ENCODE data around the gene ZDHHC7. TPM values are rescaled to one million over a fixed set of nuclear protein-coding genes. Genes with fewer than 3 reads are reported as not detected.
A peak's percentile ranks its signal among the peaks of the same experiment; 100 is the strongest.

The ZDHHC7 gene
- total and polyA plus RNA-seq, 9 of the 15 experiments (the other 6 are each of a cell fraction or from before 2014, with no cell fraction given) = 1.7 to 49.7 (median 37.4) TPM

DNA sequence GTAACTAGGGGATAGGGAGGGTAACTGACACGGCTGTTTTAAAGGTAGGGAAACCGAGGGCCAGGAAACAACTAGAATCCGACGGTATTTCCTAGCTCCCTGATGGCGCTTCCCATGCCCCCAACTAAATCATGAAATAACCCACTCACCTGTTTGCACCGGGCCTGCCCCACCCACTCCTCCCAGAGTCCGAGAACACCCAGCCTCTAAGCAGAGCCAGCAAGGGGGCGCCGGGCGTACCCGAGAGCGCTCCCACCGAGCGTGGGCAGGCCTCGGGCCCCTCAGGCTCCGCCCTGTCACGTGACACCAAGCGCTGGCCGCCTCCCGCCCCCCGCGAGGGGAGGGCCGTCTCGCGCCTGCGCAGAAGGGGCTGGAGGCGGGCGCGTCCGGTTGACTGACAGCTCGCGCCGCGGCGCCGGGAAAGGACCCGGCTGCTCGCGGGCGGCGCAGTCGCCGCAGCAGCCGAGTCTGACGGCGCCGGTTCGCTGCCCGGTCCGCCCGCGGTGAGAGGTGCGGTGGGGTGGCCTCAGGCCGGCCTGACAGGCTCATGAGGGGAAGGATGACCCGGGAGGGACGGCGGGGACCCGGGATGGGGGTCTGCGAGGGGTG is 16.1 kb upstream of the ZDHHC7 start, which contains the start of gene KIAA0513 (continued):
- TF ChIP-seq ZFPM2 (CRISPR knock-in tag; IDR thresholded peaks at IDR 0.05) = no peak
- TF ChIP-seq ZNF134 (CRISPR knock-in tag; conservative IDR thresholded peaks at IDR 0.05) = no peak
- TF ChIP-seq GTF2E2 (tag; IDR thresholded peaks at IDR 0.05) = peak; percentile 67; the same call in 1 of the 2 replicates
- peak; percentile 38 for TF ChIP-seq FUS (optimal IDR thresholded peaks at IDR 0.05; ENCODE audit: low read depth, low read length)
- no peak for TF ChIP-seq GTF2A2 (tag; IDR thresholded peaks at IDR 0.05)
- TF ChIP-seq BACH1 (tag; IDR thresholded peaks at IDR 0.05) = no peak
- peak; percentile 100 for TF ChIP-seq CXXC5 (CRISPR knock-in tag; IDR thresholded peaks at IDR 0.05)
- peak; percentile 51; the same call in 1 of the 2 replicates for TF ChIP-seq SMARCE1 (IDR thresholded peaks at IDR 0.05)
- TF ChIP-seq CHD4 (IDR thresholded peaks at IDR 0.05; ENCODE audit: insufficient read depth, insufficient replicate concordance, low read depth, low read length, poor library complexity, severe bottlenecking) = no peak
- TF ChIP-seq SIN3A (IDR thresholded peaks at IDR 0.05; ENCODE audit: borderline replicate concordance in 2 of 2, control insufficient read depth in 1 of 2, low read depth in 2 of 2, low read length in 2 of 2) = peak; percentile 23 to 69; a peak in 1 of 4 replicates
- no peak for TF ChIP-seq ZNF184 (CRISPR knock-in tag; IDR thresholded peaks at IDR 0.05)
- TF ChIP-seq, protein P1, sequence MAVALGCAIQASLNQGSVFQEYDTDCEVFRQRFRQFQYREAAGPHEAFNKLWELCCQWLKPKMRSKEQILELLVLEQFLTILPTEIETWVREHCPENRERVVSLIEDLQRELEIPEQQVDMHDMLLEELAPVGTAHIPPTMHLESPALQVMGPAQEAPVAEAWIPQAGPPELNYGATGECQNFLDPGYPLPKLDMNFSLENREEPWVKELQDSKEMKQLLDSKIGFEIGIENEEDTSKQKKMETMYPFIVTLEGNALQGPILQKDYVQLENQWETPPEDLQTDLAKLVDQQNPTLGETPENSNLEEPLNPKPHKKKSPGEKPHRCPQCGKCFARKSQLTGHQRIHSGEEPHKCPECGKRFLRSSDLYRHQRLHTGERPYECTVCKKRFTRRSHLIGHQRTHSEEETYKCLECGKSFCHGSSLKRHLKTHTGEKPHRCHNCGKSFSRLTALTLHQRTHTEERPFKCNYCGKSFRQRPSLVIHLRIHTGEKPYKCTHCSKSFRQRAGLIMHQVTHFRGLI (CRISPR knock-in tag; IDR thresholded peaks at IDR 0.05) = 0 out of 2 replicates have a peak, but pooled peaks have one; percentile 17
- TF ChIP-seq HIVEP1 (CRISPR knock-in tag; IDR thresholded peaks at IDR 0.05) = peak; percentile 83
- no peak for TF ChIP-seq MIER1 (IDR thresholded peaks at IDR 0.05; ENCODE audit: low read depth)
- no peak for TF ChIP-seq ZNF639 (CRISPR knock-in tag; conservative IDR thresholded peaks at IDR 0.05 in 1 of 2, IDR thresholded peaks at IDR 0.05 in 1 of 2)
- TF ChIP-seq ETV5 (CRISPR knock-in tag; IDR thresholded peaks at IDR 0.05; ENCODE audit: low read depth) = no peak
- TF ChIP-seq ZNF77 (CRISPR knock-in tag; IDR thresholded peaks at IDR 0.05) = no peak
- TF ChIP-seq E2F5 (CRISPR knock-in tag; IDR thresholded peaks at IDR 0.05) = no peak
- no peak for TF ChIP-seq ZNF23 (CRISPR knock-in tag; IDR thresholded peaks at IDR 0.05)
- TF ChIP-seq ZNF311 (CRISPR knock-in tag; IDR thresholded peaks at IDR 0.05) = peak; percentile 37; the same call in 1 of the 2 replicates
- TF ChIP-seq ZKSCAN3 (CRISPR knock-in tag; IDR thresholded peaks at IDR 0.05) = no peak
- no peak for TF ChIP-seq ZNF589 (CRISPR knock-in tag; IDR thresholded peaks at IDR 0.05; ENCODE audit: low read depth)
- TF ChIP-seq PHTF2 (CRISPR knock-in tag; IDR thresholded peaks at IDR 0.05) = peak; percentile 18; the same call in 1 of the 2 replicates
- no peak for TF ChIP-seq NCOR1 (IDR thresholded peaks at IDR 0.05)
- TF ChIP-seq NBN (IDR thresholded peaks at IDR 0.05; ENCODE audit: low read depth) = 0 out of 2 replicates have a peak, but pooled peaks have one; percentile 38

Data from K562 (cell line).